Upper lobe of left lung (tissue), 4 donors: Measurements from ENCODE around the gene BPTF.

Experiments
- CTCF ChIP-seq, 6 experiments: fragments of 450-650 bp in 4 of 6; fragments of 200-600 bp in 2 of 6; sonication (generic) in 2 of 6; IDR thresholded peaks; one replicate each; pipeline ENCODE4 v1.5.1; 2016 to 2019; ENCODE audit warnings: antibody characterized with exemption in 6 of 6
- EP300 ChIP-seq, 4 donors: sonication (generic); formaldehyde crosslinking; IDR thresholded peaks; one replicate each; pipeline ENCODE4 v1.5.1; 2017; ENCODE audit warnings: antibody characterized with exemption in 4 of 4, control low read depth in 2 of 4
- POLR2A ChIP-seq, 4 donors: fragments of 450-650 bp; IDR thresholded peaks; one replicate each; pipeline ENCODE4 v1.5.1; 2016 to 2017; ENCODE audit warnings: antibody characterized with exemption in 4 of 4, mild to moderate bottlenecking in 2 of 4
- POLR2AphosphoS5 ChIP-seq, 2 donors: sonication (generic); formaldehyde crosslinking; IDR thresholded peaks; one replicate each; pipeline ENCODE4 v1.5.1; 2017; ENCODE audit warnings: antibody characterized with exemption in 2 of 2

- TF ChIP-seq CTCF (IDR thresholded peaks at IDR 0.05) = no peak
- no peak for TF ChIP-seq POLR2A (IDR thresholded peaks at IDR 0.05)
- no peak for TF ChIP-seq EP300 (IDR thresholded peaks at IDR 0.05)
- no peak for TF ChIP-seq POLR2AphosphoS5 (IDR thresholded peaks at IDR 0.05)
Observed at GRCh38 chr17:67959510-67959909, 134.2 kb downstream of the BPTF start.
